Neural crest cell (in vitro differentiated cells): Measurements from ENCODE around the gene ADH1B. TPM values are rescaled to one million over a fixed set of nuclear protein-coding genes. Genes with fewer than 3 reads are reported as not detected.

Experiments used
- DNase-seq: peaks from one replicate; pipeline ENCODE4 v3.0.0; 2021; ENCODE audit warnings: low read depth, mixed read lengths, low spot score
- H3K27ac Mint-ChIP-seq: one replicate; pipeline ENCODE4 v1.8.0; 2021; ENCODE audit warnings: mild to moderate bottlenecking, mixed read lengths; ENCODE audit not compliant: unreplicated experiment
- H3K27me3 Mint-ChIP-seq: 2 replicates; pipeline ENCODE4 v1.8.0; 2021; ENCODE audit warnings: low read depth, mild to moderate bottlenecking, mixed read lengths
- H3K36me3 Mint-ChIP-seq: 2 replicates; pipeline ENCODE4 v1.8.0; 2021; ENCODE audit warnings: low read depth, mild to moderate bottlenecking, mixed read lengths
- H3K4me1 Mint-ChIP-seq: 2 replicates; pipeline ENCODE4 v1.8.0; 2021; ENCODE audit warnings: mixed read lengths
- H3K4me3 Mint-ChIP-seq: one replicate; pipeline ENCODE4 v1.8.0; 2021; ENCODE audit warnings: mild to moderate bottlenecking, mixed read lengths
- H3K9me3 Mint-ChIP-seq: 2 replicates; pipeline ENCODE4 v1.8.0; 2021; ENCODE audit warnings: mixed read lengths
- CTCF ChIP-seq: fragments of 200-600 bp; sonication (generic); conservative IDR thresholded peaks from 2 replicates; pipeline ENCODE4 v1.5.0; 2021; ENCODE audit warnings: antibody characterized with exemption, mild to moderate bottlenecking
- total RNA-seq: library from RNA; stranded (reverse); gene quantifications from 2 replicates; pipeline ENCODE4 v1.2.1, GENCODE V29; 2021

Gene ADH1B
- total RNA-seq, 1 donor from 2014 or later, result not detected

GRCh38 chr4:99282731-99283130 is 38.5 kb downstream of the ADH1B start:
- Mint-ChIP-seq H3K27me3 (no peaks in the 10 kb centered on the region), H3K4me1 (peaks cover 4% of the 10 kb centered on the region), H3K9me3 (peaks cover 4% of the 10 kb centered on the region), H3K36me3 (no peaks in the 10 kb centered on the region), H3K27ac (no peak overlapping the region), H3K4me3 (no peak overlapping the region)
- no peak for DNase-seq
- no peak for TF ChIP-seq CTCF

- TF ChIP-seq CTCF, result no peak
- Mint-ChIP-seq H3K9me3 (peaks cover 2% of the 10 kb centered on the region), H3K27me3 (no peaks in the 10 kb centered on the region), H3K36me3 (no peaks in the 10 kb centered on the region), H3K4me3 (no peak overlapping the region), H3K27ac (no peak overlapping the region), H3K4me1 (peaks cover 2% of the 10 kb centered on the region)
- no peak for DNase-seq
These were observed 39.9 kb downstream of the ADH1B start for GRCh38 chr4:99281261-99281660.

GRCh38 chr4:99276417-99276816 is 44.8 kb downstream of the ADH1B start:
- H3K27me3 Mint-ChIP-seq, result no peaks in the 10 kb centered on the region
- DNase-seq, result no peak
- H3K36me3 Mint-ChIP-seq, result no peaks in the 10 kb centered on the region
- no peak overlapping the region for H3K27ac Mint-ChIP-seq
- peaks cover 3% of the 10 kb centered on the region for H3K9me3 Mint-ChIP-seq
- no peak overlapping the region for H3K4me3 Mint-ChIP-seq
- TF ChIP-seq CTCF, result no peak
- H3K4me1 Mint-ChIP-seq, result no peaks in the 10 kb centered on the region

- DNase-seq, result no peak
- H3K27me3 Mint-ChIP-seq, result no peaks in the 10 kb centered on the region
- H3K4me3 Mint-ChIP-seq, result no peak overlapping the region
- TF ChIP-seq CTCF, result no peak
- H3K27ac Mint-ChIP-seq, result no peak overlapping the region
- no peaks in the 10 kb centered on the region for H3K36me3 Mint-ChIP-seq
- H3K9me3 Mint-ChIP-seq, result peaks cover 3% of the 10 kb centered on the region
- H3K4me1 Mint-ChIP-seq, result no peaks in the 10 kb centered on the region
These were observed 45.3 kb downstream of the ADH1B start for GRCh38 chr4:99275885-99276284.

- no peak for TF ChIP-seq CTCF
- Mint-ChIP-seq H3K9me3 (peaks cover 3% of the 10 kb centered on the region), H3K36me3 (no peaks in the 10 kb centered on the region), H3K4me3 (no peak overlapping the region), H3K27me3 (no peaks in the 10 kb centered on the region), H3K4me1 (no peaks in the 10 kb centered on the region), H3K27ac (no peak overlapping the region)
- no peak for DNase-seq
These were observed 46.2 kb downstream of the ADH1B start for GRCh38 chr4:99275050-99275449.

GRCh38 chr4:99273704-99274103 is 47.5 kb downstream of the ADH1B start:
- Mint-ChIP-seq H3K9me3 (peaks cover 6% of the 10 kb centered on the region), H3K27me3 (no peaks in the 10 kb centered on the region), H3K27ac (no peak overlapping the region), H3K36me3 (peaks cover 2% of the 10 kb centered on the region), H3K4me1 (no peaks in the 10 kb centered on the region), H3K4me3 (no peak overlapping the region)
- TF ChIP-seq CTCF, result no peak
- DNase-seq, result no peak
